ENCODE data around the gene CMIP.

Gene CMIP

DNA sequence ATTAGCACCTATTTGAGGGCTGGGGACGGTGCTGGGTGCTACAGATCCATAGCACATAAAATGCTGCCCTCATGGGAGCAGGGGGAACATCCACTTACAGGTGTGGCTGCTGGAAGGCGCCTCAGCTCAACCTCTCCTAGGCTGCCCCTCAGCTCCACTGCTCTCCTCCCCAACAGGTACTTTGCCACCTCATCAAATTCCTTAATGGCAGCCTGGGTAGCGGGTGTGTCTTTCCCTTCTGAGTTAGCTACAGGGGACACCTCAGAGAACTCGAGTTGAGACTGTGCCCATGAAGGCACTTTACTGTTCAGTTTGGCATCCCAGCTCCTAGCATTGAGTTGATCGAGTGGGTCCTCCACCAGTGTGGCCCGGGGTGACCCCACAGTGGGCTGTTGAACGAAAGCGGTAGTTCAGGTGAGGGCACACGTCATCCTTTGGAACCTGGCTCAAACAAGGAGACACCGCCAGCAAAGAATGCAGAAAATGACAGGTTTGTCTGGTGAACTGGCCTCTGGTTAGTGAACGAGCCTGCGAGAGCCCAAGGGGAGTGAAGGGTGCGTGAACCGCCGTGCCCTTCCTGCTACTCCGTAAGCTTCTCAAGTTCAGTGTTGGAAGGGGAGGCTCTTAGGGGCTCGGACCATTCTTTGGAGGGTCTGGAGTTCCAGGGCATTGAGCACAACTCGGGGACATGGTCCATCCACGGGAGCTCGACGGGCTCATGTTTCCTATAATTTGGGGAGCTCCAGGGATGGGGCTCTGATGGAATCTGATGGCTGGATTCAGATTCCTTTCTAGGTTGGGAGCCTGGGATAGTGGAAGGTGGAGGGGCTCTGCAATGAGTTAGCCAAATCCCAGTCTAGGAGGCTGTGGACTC lies 3.5 kb upstream of the CMIP start:
- peaks cover 10% of the 10 kb centered on the region for H3K79me2 ChIP-seq (ENCODE audit: control insufficient read depth, insufficient read depth, low read length, unreplicated experiment)
- H3K4me3 ChIP-seq (ENCODE audit: low read depth, low read length) = no peak overlapping the region
- no peak overlapping the region for H2AFZ ChIP-seq (ENCODE audit: low read length, unreplicated experiment)
- peaks cover 40% of the 10 kb centered on the region for H3K27me3 ChIP-seq (ENCODE audit: insufficient read depth, low read length)
- H3K4me1 ChIP-seq (ENCODE audit: control insufficient read depth, insufficient read depth, low read length, unreplicated experiment) = no peaks in the 10 kb centered on the region
- no peak overlapping the region for H3K27ac ChIP-seq (ENCODE audit: low read depth, low read length)
- H3K36me3 ChIP-seq (ENCODE audit: insufficient read depth, low read length) = no peaks in the 10 kb centered on the region

DNA sequence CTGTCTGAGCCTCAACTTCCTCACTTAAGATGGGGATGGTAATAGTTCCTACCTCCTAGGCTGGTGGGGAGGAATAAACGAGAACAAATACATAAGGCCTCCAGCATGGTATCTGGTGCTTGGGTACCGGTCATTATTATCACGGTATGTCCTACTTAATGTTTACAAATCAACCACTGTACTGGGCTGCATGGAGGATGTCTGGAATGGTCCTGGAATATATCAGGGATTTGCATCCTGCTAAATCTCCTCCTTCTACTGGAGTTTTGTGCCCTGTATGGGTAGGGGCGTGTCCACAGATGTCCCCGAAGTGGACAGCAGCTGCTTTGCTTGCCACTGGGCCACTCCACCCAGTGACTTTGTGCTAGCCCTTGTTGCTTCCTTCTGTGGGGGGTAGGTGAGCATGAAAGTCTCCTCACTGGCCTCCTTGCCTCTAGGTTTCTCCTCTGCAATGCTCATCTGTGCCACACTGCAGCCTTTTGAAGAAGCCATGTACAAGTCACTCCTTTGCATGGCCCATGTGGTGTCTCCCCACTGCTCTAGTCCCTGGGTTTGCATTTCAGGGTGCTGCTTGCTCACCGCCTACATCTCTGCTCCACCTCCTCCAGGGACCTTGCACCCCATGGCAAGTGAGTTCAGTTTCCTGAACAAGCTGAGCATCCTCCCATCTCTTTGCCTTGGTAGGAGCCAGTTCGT lies 2.2 kb upstream of the CMIP start:
- Histone ChIP-seq H2AFZ (ENCODE audit: low read length, unreplicated experiment) (no peak overlapping the region), H3K27ac (ENCODE audit: low read depth, low read length) (no peak overlapping the region), H3K4me1 (ENCODE audit: control insufficient read depth, insufficient read depth, low read length, unreplicated experiment) (peaks cover 6% of the 10 kb centered on the region), H3K4me3 (ENCODE audit: low read depth, low read length) (no peak overlapping the region), H3K79me2 (ENCODE audit: control insufficient read depth, insufficient read depth, low read length, unreplicated experiment) (peaks cover 21% of the 10 kb centered on the region), H3K36me3 (ENCODE audit: insufficient read depth, low read length) (no peaks in the 10 kb centered on the region), H3K27me3 (ENCODE audit: insufficient read depth, low read length) (peaks cover 40% of the 10 kb centered on the region)

DNA sequence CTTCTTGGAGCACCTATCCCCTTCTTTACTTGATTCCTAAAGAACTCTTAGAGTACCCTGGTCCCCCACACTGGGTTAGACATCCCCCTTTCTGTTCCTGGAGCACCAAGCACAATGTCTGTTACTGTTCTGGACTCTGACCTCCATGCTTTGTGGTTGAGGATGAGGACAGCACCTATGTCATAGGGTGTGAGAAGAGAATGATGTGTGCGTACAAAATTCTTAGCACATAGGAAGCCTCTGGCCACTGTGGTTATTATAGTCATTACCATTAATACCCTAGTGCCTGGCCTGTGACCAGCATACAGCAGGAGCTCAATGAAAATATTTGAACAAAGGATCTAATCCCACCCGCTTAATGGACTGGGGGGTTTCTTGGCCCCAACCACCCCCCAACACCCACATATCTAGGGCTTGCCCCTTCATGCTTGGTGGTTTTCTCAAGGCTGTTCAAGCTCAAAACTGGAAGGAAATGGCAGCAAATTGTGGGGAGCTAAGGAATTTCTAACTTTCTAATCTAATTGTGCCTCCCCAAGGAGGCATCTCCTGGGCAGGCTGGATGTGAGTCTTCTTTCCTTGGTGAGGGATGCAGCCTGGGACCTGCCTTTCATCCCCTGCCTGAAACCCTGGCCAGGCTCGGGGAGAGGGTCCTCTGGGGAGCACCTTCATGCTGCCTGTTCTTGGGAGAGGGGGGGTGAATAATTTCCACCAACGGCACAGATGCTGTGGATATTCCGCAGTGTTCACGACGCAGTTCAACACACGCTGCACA lies 1.5 kb upstream of the CMIP start:
- Histone ChIP-seq H3K79me2 (ENCODE audit: control insufficient read depth, insufficient read depth, low read length, unreplicated experiment) (peaks cover 25% of the 10 kb centered on the region), H3K27me3 (ENCODE audit: insufficient read depth, low read length) (peaks cover 40% of the 10 kb centered on the region), H3K4me1 (ENCODE audit: control insufficient read depth, insufficient read depth, low read length, unreplicated experiment) (peaks cover 6% of the 10 kb centered on the region), H3K36me3 (ENCODE audit: insufficient read depth, low read length) (no peaks in the 10 kb centered on the region), H2AFZ (ENCODE audit: low read length, unreplicated experiment) (no peak overlapping the region), H3K27ac (ENCODE audit: low read depth, low read length) (no peak overlapping the region), H3K4me3 (ENCODE audit: low read depth, low read length) (no peak overlapping the region)

DNA sequence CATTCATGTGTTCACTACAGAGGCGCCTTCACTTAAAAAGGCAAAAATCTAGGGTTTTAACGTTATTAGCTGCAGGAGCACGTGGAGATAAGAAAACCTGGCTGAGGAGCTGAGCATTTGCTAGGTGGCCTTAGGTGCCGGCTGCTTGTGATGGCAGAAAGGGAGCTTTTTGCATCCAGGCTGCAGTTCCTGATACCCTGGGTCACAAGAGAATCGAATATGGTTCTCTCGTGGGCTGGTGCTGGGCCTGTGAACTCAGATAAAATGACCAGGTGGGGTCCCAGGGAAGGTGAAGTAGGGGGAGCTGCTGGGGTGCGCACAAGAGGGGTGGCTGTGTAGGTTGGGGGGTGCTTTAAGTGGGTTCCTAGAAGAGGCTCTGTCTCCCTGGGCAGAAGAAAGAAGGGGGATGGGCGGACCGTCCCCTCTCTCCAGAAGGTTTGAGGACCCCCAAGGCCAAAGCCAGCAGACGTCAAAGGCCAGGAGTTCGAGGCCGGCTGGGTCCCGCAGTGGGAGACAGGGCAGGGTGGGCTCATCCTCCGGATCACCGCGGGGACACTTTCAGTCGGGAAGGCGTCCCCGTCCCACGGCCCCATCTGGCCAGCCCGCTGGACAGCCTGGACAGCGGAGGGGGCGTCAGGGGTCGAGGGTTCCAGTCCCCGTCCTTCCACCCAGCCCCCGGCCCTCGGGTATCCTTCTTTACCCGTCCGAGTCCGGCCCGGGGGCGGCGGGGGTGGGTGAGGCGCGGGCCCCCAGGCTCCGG lies 740 bp upstream of the CMIP start:
- Histone ChIP-seq H2AFZ (ENCODE audit: low read length, unreplicated experiment) (peak overlapping the region; percentile 81), H3K4me1 (ENCODE audit: control insufficient read depth, insufficient read depth, low read length, unreplicated experiment) (peaks cover 6% of the 10 kb centered on the region), H3K27ac (ENCODE audit: low read depth, low read length) (no peak overlapping the region)

DNA sequence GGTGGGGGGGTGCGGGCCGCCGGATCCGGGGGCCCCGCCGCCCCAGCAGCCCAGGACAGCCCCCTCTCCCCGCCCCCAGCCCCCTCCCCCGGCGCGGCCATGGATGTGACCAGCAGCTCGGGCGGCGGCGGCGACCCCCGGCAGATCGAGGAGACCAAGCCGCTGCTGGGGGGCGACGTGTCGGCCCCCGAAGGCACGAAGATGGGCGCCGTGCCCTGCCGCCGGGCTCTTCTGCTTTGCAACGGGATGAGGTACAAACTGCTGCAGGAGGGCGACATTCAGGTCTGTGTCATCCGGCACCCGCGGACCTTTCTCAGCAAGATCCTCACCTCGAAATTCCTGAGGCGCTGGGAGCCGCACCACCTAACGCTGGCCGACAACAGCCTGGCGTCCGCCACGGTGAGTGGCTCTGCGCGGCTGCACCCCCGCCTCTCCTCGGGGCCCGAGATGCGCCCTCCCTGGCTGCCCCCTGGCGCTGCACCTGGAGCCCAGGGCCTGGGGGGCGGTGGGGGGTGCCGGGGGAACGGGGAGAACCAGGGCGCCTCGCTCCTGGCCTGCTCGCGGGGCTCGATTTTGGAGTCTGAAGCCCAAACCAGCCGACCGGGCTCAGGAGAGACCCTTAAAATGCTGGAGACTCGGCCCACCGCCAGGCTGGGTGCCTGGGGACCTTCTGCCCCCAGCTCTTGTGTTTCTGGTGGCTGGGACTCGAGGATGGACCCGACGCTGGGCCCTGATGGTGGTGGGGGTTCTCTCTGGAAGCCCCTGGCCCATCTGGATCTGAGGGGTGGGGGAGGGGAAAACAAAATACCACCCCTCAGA lies 744 bp downstream of the CMIP start:
- peak overlapping the region; percentile 91 for H3K4me3 ChIP-seq (ENCODE audit: low read depth, low read length)
- peaks cover 6% of the 10 kb centered on the region for H3K4me1 ChIP-seq (ENCODE audit: control insufficient read depth, insufficient read depth, low read length, unreplicated experiment)
- no peak overlapping the region for H3K27ac ChIP-seq (ENCODE audit: low read depth, low read length)
- no peaks in the 10 kb centered on the region for H3K36me3 ChIP-seq (ENCODE audit: insufficient read depth, low read length)
- H3K79me2 ChIP-seq (ENCODE audit: control insufficient read depth, insufficient read depth, low read length, unreplicated experiment) = peaks cover 41% of the 10 kb centered on the region
- peaks cover 31% of the 10 kb centered on the region; the same call in 1 of the 2 replicates for H3K27me3 ChIP-seq (ENCODE audit: insufficient read depth, low read length)
- H2AFZ ChIP-seq (ENCODE audit: low read length, unreplicated experiment) = peak overlapping the region; percentile 42

More for the DNA sequence above, 740 bp upstream of the CMIP start:
- Histone ChIP-seq H3K27me3 (ENCODE audit: insufficient read depth, low read length) (peaks cover 40% of the 10 kb centered on the region), H3K79me2 (ENCODE audit: control insufficient read depth, insufficient read depth, low read length, unreplicated experiment) (peaks cover 31% of the 10 kb centered on the region), H3K4me3 (ENCODE audit: low read depth, low read length) (peak overlapping the region; percentile 79), H3K36me3 (ENCODE audit: insufficient read depth, low read length) (no peaks in the 10 kb centered on the region)

DNA sequence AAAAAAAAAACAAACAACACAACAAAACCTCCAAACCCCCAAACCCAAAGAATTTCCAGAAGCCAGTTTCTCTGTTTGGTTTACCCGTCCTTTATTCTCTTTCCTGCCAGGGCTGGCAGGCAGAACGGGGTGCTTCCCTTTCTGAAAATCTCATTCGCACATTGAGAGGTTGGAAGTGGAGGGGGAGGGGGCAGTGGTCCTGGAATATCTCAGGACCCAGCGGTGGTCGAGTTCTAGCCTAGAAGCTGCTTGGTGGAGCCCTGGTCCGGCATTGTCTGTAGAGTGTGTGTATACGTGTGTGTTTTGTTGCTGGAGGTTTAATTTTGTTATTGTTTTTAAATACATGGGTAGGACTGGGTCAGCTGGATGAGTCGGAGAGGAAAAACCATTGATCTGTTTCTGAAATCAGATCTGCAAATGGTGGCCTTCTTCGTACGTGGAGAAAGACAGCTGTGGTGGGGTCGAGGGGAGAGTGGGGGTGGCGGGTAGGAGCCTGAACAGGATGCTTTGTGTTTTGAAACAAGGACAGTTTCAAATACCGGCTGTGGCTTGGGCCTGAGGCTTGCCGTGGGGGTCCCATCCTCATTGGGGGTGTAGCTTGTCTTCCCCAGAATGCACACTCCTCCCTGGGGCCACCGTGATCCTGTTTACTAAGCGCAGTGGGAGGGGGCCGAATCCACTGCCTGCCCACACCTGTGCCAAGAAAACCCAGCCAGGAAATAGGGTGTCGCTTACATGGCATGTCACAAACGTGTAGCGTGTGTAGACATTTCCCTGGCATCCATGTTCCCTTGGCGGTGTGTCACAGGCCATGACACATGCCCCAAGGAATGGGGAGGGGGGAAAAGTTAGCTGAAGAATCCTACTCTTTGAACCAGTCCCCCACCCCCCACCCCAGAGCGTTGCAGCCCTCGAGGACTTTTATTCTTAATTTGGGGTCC lies 1.6 kb downstream of the CMIP start:
- Histone ChIP-seq H3K27me3 (ENCODE audit: insufficient read depth, low read length) (peaks cover 22% of the 10 kb centered on the region; the same call in 1 of the 2 replicates), H3K36me3 (ENCODE audit: insufficient read depth, low read length) (no peaks in the 10 kb centered on the region), H3K4me1 (ENCODE audit: control insufficient read depth, insufficient read depth, low read length, unreplicated experiment) (peaks cover 6% of the 10 kb centered on the region), H3K4me3 (ENCODE audit: low read depth, low read length) (peak overlapping the region; percentile 91), H2AFZ (ENCODE audit: low read length, unreplicated experiment) (peak overlapping the region; percentile 42), H3K79me2 (ENCODE audit: control insufficient read depth, insufficient read depth, low read length, unreplicated experiment) (peaks cover 41% of the 10 kb centered on the region), H3K27ac (ENCODE audit: low read depth, low read length) (no peak overlapping the region)

DNA sequence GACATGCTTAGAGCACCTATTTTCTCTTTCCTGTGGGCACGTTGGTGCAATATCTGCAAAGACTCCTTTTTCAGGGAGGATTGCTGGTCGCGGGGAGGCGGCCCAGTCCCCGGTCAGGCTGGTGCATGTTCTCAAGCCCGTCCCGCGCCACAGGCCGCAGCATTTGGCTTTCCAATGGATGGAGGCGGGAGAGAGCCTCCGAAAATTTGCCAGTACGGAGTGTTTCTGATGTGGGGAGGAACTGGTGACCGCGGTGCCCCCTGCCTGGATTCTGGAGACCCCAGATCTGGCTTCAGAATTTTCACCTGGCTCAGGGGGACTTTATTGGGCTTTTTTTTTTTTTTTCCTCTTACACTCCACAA lies 2.3 kb downstream of the CMIP start:
- Histone ChIP-seq H3K27ac (ENCODE audit: low read depth, low read length) (no peak overlapping the region), H3K4me3 (ENCODE audit: low read depth, low read length) (peak overlapping the region; percentile 91), H3K27me3 (ENCODE audit: insufficient read depth, low read length) (peaks cover 16% of the 10 kb centered on the region; the same call in 1 of the 2 replicates), H3K36me3 (ENCODE audit: insufficient read depth, low read length) (no peaks in the 10 kb centered on the region), H3K4me1 (ENCODE audit: control insufficient read depth, insufficient read depth, low read length, unreplicated experiment) (peaks cover 6% of the 10 kb centered on the region), H2AFZ (ENCODE audit: low read length, unreplicated experiment) (no peak overlapping the region), H3K79me2 (ENCODE audit: control insufficient read depth, insufficient read depth, low read length, unreplicated experiment) (peaks cover 41% of the 10 kb centered on the region)

DNA sequence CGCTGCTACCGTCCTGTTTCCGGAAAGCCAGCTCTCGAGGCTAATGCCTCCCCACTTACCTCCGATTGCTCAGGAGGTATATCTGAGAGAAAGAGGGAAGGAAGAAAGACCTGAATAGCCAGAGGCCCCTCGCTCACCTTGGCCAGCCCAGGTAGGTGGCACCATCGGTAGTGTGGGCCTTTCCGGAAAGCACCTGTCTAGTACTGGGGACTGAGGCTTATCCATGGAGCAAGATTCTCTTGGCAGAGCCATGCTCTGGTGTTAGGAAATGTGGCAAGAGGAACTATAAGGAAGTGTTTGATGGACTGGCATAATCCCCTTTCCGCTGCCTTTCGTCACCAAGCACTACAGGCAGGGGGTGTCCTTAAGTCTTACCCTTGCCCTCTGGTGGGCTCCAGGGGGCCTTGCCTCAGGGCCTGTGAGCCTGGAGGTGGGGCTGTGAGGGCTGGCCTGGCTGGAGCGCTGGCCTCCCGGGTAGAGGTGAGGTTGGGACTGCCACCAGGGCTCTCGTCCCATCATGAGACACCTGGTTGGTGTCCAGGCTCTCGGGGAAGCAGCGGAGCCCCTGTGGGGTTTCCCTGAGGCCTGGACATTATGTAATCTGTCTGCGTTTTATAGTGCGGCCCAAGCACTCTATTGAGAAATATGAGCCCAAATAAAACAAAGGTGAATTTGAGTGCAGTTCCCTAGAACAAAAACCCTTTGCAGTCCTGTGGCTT lies 2.9 kb downstream of the CMIP start:
- H3K27ac ChIP-seq (ENCODE audit: low read depth, low read length) = no peak overlapping the region
- peaks cover 6% of the 10 kb centered on the region for H3K4me1 ChIP-seq (ENCODE audit: control insufficient read depth, insufficient read depth, low read length, unreplicated experiment)
- H2AFZ ChIP-seq (ENCODE audit: low read length, unreplicated experiment) = no peak overlapping the region
- no peaks in the 10 kb centered on the region for H3K36me3 ChIP-seq (ENCODE audit: insufficient read depth, low read length)
- H3K27me3 ChIP-seq (ENCODE audit: insufficient read depth, low read length) = peaks cover 16% of the 10 kb centered on the region; the same call in 1 of the 2 replicates
- H3K79me2 ChIP-seq (ENCODE audit: control insufficient read depth, insufficient read depth, low read length, unreplicated experiment) = peaks cover 45% of the 10 kb centered on the region
- H3K4me3 ChIP-seq (ENCODE audit: low read depth, low read length) = peak overlapping the region; percentile 91; the same call in 1 of the 2 replicates

All from ACC112 (cell line).